ENCODE measurements around the gene TPP1.

TPP1 gene

DNA sequence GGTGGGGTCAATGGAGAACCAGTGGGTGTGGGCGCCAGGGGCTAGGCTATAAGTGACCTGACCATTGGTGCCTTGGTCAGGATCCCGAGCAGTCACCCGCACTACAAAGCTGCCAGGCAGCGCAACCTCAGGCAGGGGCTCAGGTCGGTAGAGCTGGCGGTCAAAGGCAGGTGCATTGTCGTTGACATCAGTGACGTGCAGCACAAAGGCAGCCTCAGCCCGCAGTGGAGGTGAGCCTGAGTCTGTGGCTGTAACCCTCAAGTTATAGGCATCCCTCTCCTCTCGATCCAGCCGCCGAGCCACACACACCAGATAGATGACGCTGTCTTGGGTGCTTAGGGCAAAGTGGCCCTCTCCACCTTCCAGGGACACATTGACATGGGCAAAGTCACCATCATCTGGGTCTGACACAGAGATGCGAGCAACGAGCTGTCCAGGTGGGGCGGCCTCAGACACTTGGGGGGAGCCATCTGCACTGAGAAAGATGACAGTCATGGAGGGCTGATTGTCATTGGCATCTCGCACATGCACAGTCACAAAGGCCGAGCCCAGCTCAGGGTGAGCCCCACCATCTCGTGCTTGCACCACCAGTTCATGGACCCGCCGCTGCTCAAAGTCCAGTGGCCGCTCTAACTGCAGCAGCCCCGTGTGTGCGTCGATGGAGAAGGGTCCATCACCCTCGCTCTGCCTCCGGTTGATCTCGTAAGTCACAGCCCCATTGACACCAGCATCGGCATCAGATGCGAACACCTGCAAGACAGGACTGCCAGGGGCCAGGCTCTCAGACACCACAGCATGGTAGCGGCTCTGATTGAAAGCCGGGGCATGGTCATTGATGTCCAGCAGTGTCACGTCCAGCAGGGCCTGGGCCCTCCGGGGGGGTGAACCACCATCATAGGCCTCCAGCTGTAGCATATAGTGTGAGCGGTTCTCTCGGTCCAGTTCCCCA lies 21.1 kb upstream of the TPP1 start:
- Histone ChIP-seq H3K36me3 (ENCODE audit: control insufficient read depth, insufficient read depth, low read length) (no peaks in the 10 kb centered on the region), H3K27me3 (replicated peaks; ENCODE audit: control insufficient read depth, insufficient read depth, low read length) (no peaks in the 10 kb centered on the region), H3K4me3 (replicated peaks; ENCODE audit: low read depth, low read length) (no peak overlapping the region)
- TF ChIP-seq, protein P1, sequence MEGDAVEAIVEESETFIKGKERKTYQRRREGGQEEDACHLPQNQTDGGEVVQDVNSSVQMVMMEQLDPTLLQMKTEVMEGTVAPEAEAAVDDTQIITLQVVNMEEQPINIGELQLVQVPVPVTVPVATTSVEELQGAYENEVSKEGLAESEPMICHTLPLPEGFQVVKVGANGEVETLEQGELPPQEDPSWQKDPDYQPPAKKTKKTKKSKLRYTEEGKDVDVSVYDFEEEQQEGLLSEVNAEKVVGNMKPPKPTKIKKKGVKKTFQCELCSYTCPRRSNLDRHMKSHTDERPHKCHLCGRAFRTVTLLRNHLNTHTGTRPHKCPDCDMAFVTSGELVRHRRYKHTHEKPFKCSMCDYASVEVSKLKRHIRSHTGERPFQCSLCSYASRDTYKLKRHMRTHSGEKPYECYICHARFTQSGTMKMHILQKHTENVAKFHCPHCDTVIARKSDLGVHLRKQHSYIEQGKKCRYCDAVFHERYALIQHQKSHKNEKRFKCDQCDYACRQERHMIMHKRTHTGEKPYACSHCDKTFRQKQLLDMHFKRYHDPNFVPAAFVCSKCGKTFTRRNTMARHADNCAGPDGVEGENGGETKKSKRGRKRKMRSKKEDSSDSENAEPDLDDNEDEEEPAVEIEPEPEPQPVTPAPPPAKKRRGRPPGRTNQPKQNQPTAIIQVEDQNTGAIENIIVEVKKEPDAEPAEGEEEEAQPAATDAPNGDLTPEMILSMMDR (IDR thresholded peaks at IDR 0.05; ENCODE audit: insufficient read depth, low read length, poor library complexity, severe bottlenecking): no peak
- DNase-seq (ENCODE audit: extremely low read depth, insufficient read length): no peak

DNA sequence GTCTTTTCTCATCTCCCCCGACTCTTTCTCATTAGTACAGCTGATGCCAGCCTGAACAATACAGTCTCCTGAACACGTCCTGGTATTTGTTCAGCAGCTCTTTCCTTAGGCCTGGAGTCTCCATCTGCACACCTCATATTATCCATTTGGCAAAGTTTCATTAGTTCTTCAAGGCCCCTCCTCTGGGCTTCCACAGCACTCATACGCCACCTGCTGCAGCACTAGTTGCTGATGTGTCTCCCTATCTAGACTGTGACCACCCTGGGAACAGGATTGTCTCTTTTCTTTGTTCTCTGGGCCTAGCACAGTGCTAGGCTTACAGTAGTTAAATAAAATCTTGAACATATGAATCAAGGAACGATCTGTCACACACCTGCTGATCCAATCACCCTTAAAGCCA lies 19.2 kb upstream of the TPP1 start:
- Histone ChIP-seq H3K27me3 (replicated peaks; ENCODE audit: control insufficient read depth, insufficient read depth, low read length) (no peaks in the 10 kb centered on the region), H3K36me3 (ENCODE audit: control insufficient read depth, insufficient read depth, low read length) (no peaks in the 10 kb centered on the region), H3K4me3 (replicated peaks; ENCODE audit: low read depth, low read length) (no peak overlapping the region)
- TF ChIP-seq, protein P1 (IDR thresholded peaks at IDR 0.05; ENCODE audit: insufficient read depth, low read length, poor library complexity, severe bottlenecking): no peak
- no peak for DNase-seq (ENCODE audit: extremely low read depth, insufficient read length)

DNA sequence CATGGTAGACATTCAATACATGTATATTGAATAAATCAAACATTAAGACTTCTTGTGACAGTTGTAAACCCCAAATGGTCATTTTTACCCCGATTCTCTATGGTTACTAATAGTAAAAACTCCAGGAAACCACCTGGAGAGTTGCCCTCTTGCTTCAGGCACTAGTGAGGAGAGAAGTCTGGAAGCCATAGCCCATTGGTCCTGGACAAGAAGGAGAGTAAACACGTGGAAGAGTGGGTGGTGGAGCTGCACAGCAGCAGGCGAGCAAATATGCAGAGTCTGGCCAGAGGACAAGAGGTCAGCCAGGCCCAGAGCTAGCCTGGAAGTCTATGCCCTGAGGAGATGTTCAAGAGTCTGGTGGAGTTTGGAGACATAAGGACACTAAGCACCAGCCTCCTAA lies 18.6 kb upstream of the TPP1 start:
- TF ChIP-seq, protein P1 (IDR thresholded peaks at IDR 0.05; ENCODE audit: insufficient read depth, low read length, poor library complexity, severe bottlenecking): no peak
- Histone ChIP-seq H3K4me3 (replicated peaks; ENCODE audit: low read depth, low read length) (no peak overlapping the region), H3K27me3 (replicated peaks; ENCODE audit: control insufficient read depth, insufficient read depth, low read length) (no peaks in the 10 kb centered on the region), H3K36me3 (ENCODE audit: control insufficient read depth, insufficient read depth, low read length) (no peaks in the 10 kb centered on the region)
- no peak for DNase-seq (ENCODE audit: extremely low read depth, insufficient read length)

DNA sequence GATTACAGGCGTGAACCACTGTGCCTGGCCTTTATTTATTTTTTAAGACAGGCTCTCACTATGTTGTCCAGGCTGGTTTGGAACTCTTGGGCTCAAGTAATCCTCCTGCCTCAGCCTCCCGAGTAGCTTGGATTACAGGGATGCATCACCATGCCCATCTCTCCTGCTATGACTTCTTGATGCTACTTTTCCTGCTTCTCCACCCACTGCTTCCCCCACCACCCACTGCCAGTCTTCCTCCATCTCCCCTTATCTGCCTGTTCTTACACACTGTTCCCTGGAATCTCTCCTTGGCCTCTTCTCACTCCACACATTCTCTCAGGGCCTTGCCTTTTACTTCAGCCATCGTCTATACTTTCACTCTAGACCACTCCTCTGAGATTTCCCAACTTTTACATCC lies 17.3 kb upstream of the TPP1 start:
- TF ChIP-seq, protein P1 (IDR thresholded peaks at IDR 0.05; ENCODE audit: insufficient read depth, low read length, poor library complexity, severe bottlenecking): no peak
- no peak overlapping the region for H3K4me3 ChIP-seq (replicated peaks; ENCODE audit: low read depth, low read length)
- no peaks in the 10 kb centered on the region for H3K36me3 ChIP-seq (ENCODE audit: control insufficient read depth, insufficient read depth, low read length)
- no peaks in the 10 kb centered on the region for H3K27me3 ChIP-seq (replicated peaks; ENCODE audit: control insufficient read depth, insufficient read depth, low read length)
- no peak for DNase-seq (ENCODE audit: extremely low read depth, insufficient read length)

DNA sequence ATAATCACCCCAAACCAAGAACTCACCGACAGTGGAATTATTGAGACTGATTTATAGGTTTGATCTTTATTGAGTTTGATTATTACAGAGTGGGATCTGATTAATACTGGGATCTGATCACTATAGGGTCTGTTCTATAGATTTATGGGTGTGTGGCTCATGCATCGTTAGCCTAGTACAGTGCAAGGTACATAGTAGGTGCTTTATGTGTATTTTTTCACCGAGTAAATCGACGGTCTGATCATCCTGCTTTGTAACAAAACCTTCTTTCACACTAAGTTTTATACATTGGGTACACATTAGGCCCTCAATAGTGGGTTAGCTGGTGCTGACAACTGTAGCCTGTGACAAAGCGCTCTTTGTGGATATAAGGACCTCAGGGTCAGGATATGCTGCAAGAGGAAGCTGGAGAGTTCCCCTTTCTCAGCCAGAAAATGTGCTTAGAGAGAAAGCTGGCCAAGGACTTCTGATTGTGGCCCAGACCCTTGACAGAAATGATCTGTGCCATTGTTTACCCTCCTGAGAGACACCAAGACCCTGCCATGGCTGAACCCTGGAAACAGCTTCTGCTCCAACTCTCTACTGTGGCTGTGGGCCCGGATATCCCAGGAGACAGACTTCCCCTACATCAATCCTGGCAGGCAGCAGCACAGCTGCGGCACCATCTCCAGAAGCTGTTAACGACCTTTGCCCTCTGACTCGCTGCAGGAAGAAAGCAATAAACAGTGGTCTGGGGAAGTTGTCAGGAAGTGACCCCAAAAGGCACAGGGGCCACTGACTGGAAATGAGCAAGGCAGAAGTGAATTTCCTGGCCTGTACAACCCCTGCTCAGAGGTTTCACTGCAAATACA lies 16.1 kb upstream of the TPP1 start:
- no peaks in the 10 kb centered on the region for H3K36me3 ChIP-seq (ENCODE audit: control insufficient read depth, insufficient read depth, low read length)
- DNase-seq (ENCODE audit: extremely low read depth, insufficient read length): no peak
- H3K27me3 ChIP-seq (replicated peaks; ENCODE audit: control insufficient read depth, insufficient read depth, low read length): no peaks in the 10 kb centered on the region
- TF ChIP-seq, protein P1 (IDR thresholded peaks at IDR 0.05; ENCODE audit: insufficient read depth, low read length, poor library complexity, severe bottlenecking): no peak
- no peak overlapping the region for H3K4me3 ChIP-seq (replicated peaks; ENCODE audit: low read depth, low read length)

All from GM06990 (cell line).